ENCODE measurements around the gene CLIC1. TPM values are rescaled to one million over a fixed set of nuclear protein-coding genes. Genes with fewer than 3 reads are reported as not detected.

The CLIC1 gene
- polyA plus RNA-seq, 1 donor (not counting 4 experiments of a cell fraction or from before 2014, with no cell fraction given): 832 TPM

- dilution Hi-C loops (cut with MboI; ENCODE audit: extremely low pct_ligation_motif_present, low sequenced_read_pairs): no loop called here
- TF ChIP-seq CTCF (optimal IDR thresholded peaks at IDR 0.05 in 1 of 3, IDR thresholded peaks at IDR 0.05 in 1 of 3, conservative IDR thresholded peaks at IDR 0.05 in 1 of 3; ENCODE audit: extremely low read depth in 1 of 3, insufficient read depth in 2 of 3, low read length in 3 of 3): no peak
- no peak for TF ChIP-seq EZH2 (IDR thresholded peaks at IDR 0.05; ENCODE audit: low read length)
- H3K36me3 ChIP-seq (ENCODE audit: control insufficient read depth in 2 of 2, extremely low read depth in 1 of 2, insufficient read depth in 2 of 2, low read length in 2 of 2): peaks cover 2 to 27% of the 10 kb centered on the region in 2 experiments
- H3K79me2 ChIP-seq (ENCODE audit: control insufficient read depth, insufficient read depth, low read length): no peaks in the 10 kb centered on the region
- DNase-seq (ENCODE audit: low read depth, low spot score) (no peak), FAIRE-seq (no peak)
- no peaks in the 10 kb centered on the region for H3K27me3 ChIP-seq (ENCODE audit: control insufficient read depth, extremely low read depth, insufficient read depth, low read length)
- H3K4me1 ChIP-seq (ENCODE audit: control insufficient read depth, extremely low read depth, insufficient read depth, low read length): peaks cover 14% of the 10 kb centered on the region
- H2AFZ ChIP-seq (ENCODE audit: control insufficient read depth, low read length): no peak overlapping the region
- H3K9me1 ChIP-seq (ENCODE audit: control insufficient read depth, extremely low read depth, insufficient read depth, low read length): no peaks in the 10 kb centered on the region
- H3K4me3 ChIP-seq (ENCODE audit: control insufficient read depth in 2 of 3, extremely low read depth in 1 of 3, insufficient read depth in 2 of 3, low read depth in 1 of 3, low read length in 3 of 3): no peak overlapping the region
- H3K9ac ChIP-seq (ENCODE audit: control insufficient read depth, extremely low read depth, insufficient read depth, low read length): no peak overlapping the region
- no peak overlapping the region for H3K27ac ChIP-seq (ENCODE audit: control insufficient read depth, insufficient read depth, low read length)
- no peaks in the 10 kb centered on the region for H4K20me1 ChIP-seq (ENCODE audit: control insufficient read depth, extremely low read depth, insufficient read depth, low read length)
- H3K4me2 ChIP-seq (ENCODE audit: control insufficient read depth, extremely low read depth, insufficient read depth, low read depth, low read length): no peak overlapping the region
- H3K9me3 ChIP-seq (ENCODE audit: control insufficient read depth, low read depth, low read length): no peaks in the 10 kb centered on the region
Observed at GRCh38 chr6:31742894-31743293, 6.6 kb upstream of the CLIC1 start.

- Histone ChIP-seq H3K9me3 (ENCODE audit: control insufficient read depth, low read depth, low read length) (no peaks in the 10 kb centered on the region), H3K4me2 (ENCODE audit: control insufficient read depth, extremely low read depth, insufficient read depth, low read depth, low read length) (no peak overlapping the region), H3K27ac (ENCODE audit: control insufficient read depth, insufficient read depth, low read length) (no peak overlapping the region), H3K27me3 (ENCODE audit: control insufficient read depth, extremely low read depth, insufficient read depth, low read length) (no peaks in the 10 kb centered on the region), H3K9me1 (ENCODE audit: control insufficient read depth, extremely low read depth, insufficient read depth, low read length) (no peaks in the 10 kb centered on the region), H2AFZ (ENCODE audit: control insufficient read depth, low read length) (no peak overlapping the region), H3K79me2 (ENCODE audit: control insufficient read depth, insufficient read depth, low read length) (peaks cover 1% of the 10 kb centered on the region), H3K4me1 (ENCODE audit: control insufficient read depth, extremely low read depth, insufficient read depth, low read length) (peaks cover 22% of the 10 kb centered on the region), H3K9ac (ENCODE audit: control insufficient read depth, extremely low read depth, insufficient read depth, low read length) (no peak overlapping the region), H4K20me1 (ENCODE audit: control insufficient read depth, extremely low read depth, insufficient read depth, low read length) (no peaks in the 10 kb centered on the region), H3K36me3 (ENCODE audit: control insufficient read depth in 2 of 2, extremely low read depth in 1 of 2, insufficient read depth in 2 of 2, low read length in 2 of 2) (peaks cover 2 to 17% of the 10 kb centered on the region in 2 experiments), H3K4me3 (ENCODE audit: control insufficient read depth in 2 of 3, extremely low read depth in 1 of 3, insufficient read depth in 2 of 3, low read depth in 1 of 3, low read length in 3 of 3) (no peak overlapping the region)
- FAIRE-seq (no peak), DNase-seq (ENCODE audit: low read depth, low spot score) (no peak)
- TF ChIP-seq CTCF (optimal IDR thresholded peaks at IDR 0.05 in 1 of 3, IDR thresholded peaks at IDR 0.05 in 1 of 3, conservative IDR thresholded peaks at IDR 0.05 in 1 of 3; ENCODE audit: extremely low read depth in 1 of 3, insufficient read depth in 2 of 3, low read length in 3 of 3): no peak
- TF ChIP-seq EZH2 (IDR thresholded peaks at IDR 0.05; ENCODE audit: low read length): no peak
- dilution Hi-C loops (cut with MboI; ENCODE audit: extremely low pct_ligation_motif_present, low sequenced_read_pairs): no loop called here
Observed at GRCh38 chr6:31741815-31742214, 5.5 kb upstream of the CLIC1 start.

Measured in keratinocyte (primary cell).